ENCODE results near the gene SIGLEC15.
"Not testable (repeated sequence)": the region's sequence is repeated elsewhere in the genome, so short reads cannot be mapped to it uniquely, and the experiment has no call there.

SIGLEC15 gene

GRCh38 chr18:45820106-45820745, 5.2 kb upstream of the SIGLEC15 start:
- DNase-seq (ENCODE audit: low spot score), result no peak

- DNase-seq (ENCODE audit: low spot score), result no peak
Observed at GRCh38 chr18:45821026-45821425, 4.4 kb upstream of the SIGLEC15 start.

- DNase-seq (ENCODE audit: low spot score), result no peak
Observed at GRCh38 chr18:45821711-45822110, 3.8 kb upstream of the SIGLEC15 start.

GRCh38 chr18:45826084-45826483, 609 bp downstream of the SIGLEC15 start:
- DNase-seq (ENCODE audit: low spot score), result no peak

- DNase-seq (ENCODE audit: low spot score), result not testable (repeated sequence)
Observed at GRCh38 chr18:45826716-45827115, 1.2 kb downstream of the SIGLEC15 start.

- DNase-seq (ENCODE audit: low spot score), result no peak
Observed at GRCh38 chr18:45828917-45829811, 3.7 kb downstream of the SIGLEC15 start.

- DNase-seq (ENCODE audit: low spot score), result no peak
Observed at GRCh38 chr18:45829855-45830254, 4.4 kb downstream of the SIGLEC15 start.

GRCh38 chr18:45830917-45831316, 5.4 kb downstream of the SIGLEC15 start:
- no peak for DNase-seq (ENCODE audit: low spot score)

- no peak for DNase-seq (ENCODE audit: low spot score)
Observed at GRCh38 chr18:45833846-45834245, 8.4 kb downstream of the SIGLEC15 start.

GRCh38 chr18:45834306-45834705, 8.8 kb downstream of the SIGLEC15 start:
- no peak for DNase-seq (ENCODE audit: low spot score)

GRCh38 chr18:45835057-45835636, 9.7 kb downstream of the SIGLEC15 start:
- no peak for DNase-seq (ENCODE audit: low spot score)

GRCh38 chr18:45836242-45837205, 11.0 kb downstream of the SIGLEC15 start:
- no peak for DNase-seq (ENCODE audit: low spot score)

GRCh38 chr18:45837283-45838070, 12.0 kb downstream of the SIGLEC15 start:
- DNase-seq (ENCODE audit: low spot score), result peak; percentile 64

- DNase-seq (ENCODE audit: low spot score), result peak; percentile 44
Observed at GRCh38 chr18:45838302-45839070, 13.0 kb downstream of the SIGLEC15 start.

- DNase-seq (ENCODE audit: low spot score), result peak; percentile 84
Observed at GRCh38 chr18:45839414-45840395, 14.2 kb downstream of the SIGLEC15 start.

GRCh38 chr18:45841060-45841764, 15.7 kb downstream of the SIGLEC15 start:
- no peak for DNase-seq (ENCODE audit: low spot score)

GRCh38 chr18:45841765-45842442, 16.4 kb downstream of the SIGLEC15 start:
- DNase-seq (ENCODE audit: low spot score), result no peak

GRCh38 chr18:45843019-45843418, 17.5 kb downstream of the SIGLEC15 start:
- DNase-seq (ENCODE audit: low spot score), result no peak

Data from GM03348 (cell line).